Stomach smooth muscle (tissue), 2 donors: Measurements from ENCODE around the gene AHNAK.
A peak's percentile ranks its signal among the peaks of the same experiment; 100 is the strongest.

Experiments used
- H3K27ac ChIP-seq: one replicate; pipeline ENCODE4 v1.7.0; 2013; ENCODE audit warnings: mild to moderate bottlenecking, low read length, inconsistent platforms
- H3K27me3 ChIP-seq, 2 donors: one replicate each; pipeline ENCODE4 v1.7.0; 2013; ENCODE audit warnings: low read length in 2 of 2; ENCODE audit not compliant: insufficient read depth in 2 of 2, control insufficient read depth in 1 of 2
- H3K36me3 ChIP-seq, 2 donors: one replicate each; pipeline ENCODE4 v1.7.0; 2013; ENCODE audit warnings: low read length in 2 of 2; ENCODE audit not compliant: control insufficient read depth in 2 of 2, insufficient read depth in 2 of 2
- H3K4me1 ChIP-seq: one replicate; pipeline ENCODE4 v1.7.0; 2013; ENCODE audit warnings: low read length; ENCODE audit not compliant: control insufficient read depth, insufficient read depth
- H3K4me3 ChIP-seq, 2 donors: one replicate each; pipeline ENCODE4 v1.7.0; 2013; ENCODE audit warnings: low read length in 2 of 2
- H3K9ac ChIP-seq, 2 donors: one replicate each; pipeline ENCODE4 v1.7.0; 2013; ENCODE audit warnings: low read length in 2 of 2, mild to moderate bottlenecking in 1 of 2
- H3K9me3 ChIP-seq, 2 donors: one replicate each; pipeline ENCODE4 v1.7.0; 2013; ENCODE audit warnings: low read length in 2 of 2; ENCODE audit not compliant: control insufficient read depth in 2 of 2
- donor health status: healthy.
- donor health status: Pancreatic carcinoma.

Gene AHNAK

DNA sequence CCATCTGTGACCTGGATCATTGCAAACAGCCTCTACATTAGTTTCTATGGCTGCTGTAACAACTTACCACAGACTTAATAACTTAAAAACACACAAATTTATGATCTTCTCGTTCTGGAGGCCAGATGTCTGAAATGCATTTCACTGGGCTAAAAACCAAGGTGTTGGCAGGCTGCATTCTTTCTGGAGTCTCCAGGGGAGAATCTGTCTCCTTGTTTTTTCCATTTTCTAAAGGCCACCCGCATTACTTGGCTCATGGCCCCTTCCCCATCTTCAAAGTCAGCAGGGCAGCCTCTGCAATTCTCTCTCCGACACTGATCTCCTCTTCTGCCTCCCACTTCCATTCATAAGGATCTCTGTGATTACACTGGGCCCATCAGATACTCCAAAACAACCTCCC lies 116.2 kb downstream of the AHNAK start:
- Histone ChIP-seq H3K9me3 (no peaks in the 10 kb centered on the region), H3K36me3 (no peaks in the 10 kb centered on the region), H3K27ac (no peak overlapping the region), H3K4me1 (peaks cover 34% of the 10 kb centered on the region), H3K4me3 (no peak overlapping the region), H3K9ac (no peak overlapping the region), H3K27me3 (no peaks in the 10 kb centered on the region)

DNA sequence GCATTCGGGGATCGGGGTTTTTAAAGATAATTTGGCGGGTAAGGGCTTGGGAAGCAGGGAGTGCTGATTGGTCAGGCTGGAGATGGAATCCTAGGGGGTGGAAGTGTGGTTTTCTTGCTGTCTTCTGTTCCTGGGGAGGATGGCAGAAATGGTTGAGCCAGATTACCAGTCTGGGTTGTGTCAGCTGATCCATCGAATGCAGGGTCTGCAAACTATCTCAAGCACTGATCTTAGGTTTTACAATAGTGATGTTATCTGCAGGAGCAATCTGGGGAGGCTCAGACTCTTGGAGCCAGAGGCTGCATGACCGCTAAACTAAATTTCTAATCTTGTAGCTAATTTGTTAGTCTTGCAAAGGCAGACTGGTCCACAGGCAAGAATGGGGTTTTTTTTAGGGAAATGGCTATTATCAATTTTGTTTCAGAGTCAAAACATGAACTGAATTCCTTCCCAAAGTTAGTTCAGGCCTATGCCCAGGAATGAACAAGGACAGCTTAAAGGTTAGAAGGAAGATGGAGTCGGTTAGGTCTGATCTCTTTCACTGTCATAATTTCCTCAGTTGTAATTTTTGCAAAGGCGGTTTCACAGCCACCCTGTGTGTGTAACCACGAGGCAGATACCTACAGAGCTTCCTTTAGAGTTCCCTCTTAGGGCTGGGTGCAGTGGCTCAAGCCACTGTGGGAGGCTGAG lies 117.6 kb downstream of the AHNAK start:
- H3K4me1 ChIP-seq, result peaks cover 30% of the 10 kb centered on the region
- H3K27ac ChIP-seq, result no peak overlapping the region

DNA sequence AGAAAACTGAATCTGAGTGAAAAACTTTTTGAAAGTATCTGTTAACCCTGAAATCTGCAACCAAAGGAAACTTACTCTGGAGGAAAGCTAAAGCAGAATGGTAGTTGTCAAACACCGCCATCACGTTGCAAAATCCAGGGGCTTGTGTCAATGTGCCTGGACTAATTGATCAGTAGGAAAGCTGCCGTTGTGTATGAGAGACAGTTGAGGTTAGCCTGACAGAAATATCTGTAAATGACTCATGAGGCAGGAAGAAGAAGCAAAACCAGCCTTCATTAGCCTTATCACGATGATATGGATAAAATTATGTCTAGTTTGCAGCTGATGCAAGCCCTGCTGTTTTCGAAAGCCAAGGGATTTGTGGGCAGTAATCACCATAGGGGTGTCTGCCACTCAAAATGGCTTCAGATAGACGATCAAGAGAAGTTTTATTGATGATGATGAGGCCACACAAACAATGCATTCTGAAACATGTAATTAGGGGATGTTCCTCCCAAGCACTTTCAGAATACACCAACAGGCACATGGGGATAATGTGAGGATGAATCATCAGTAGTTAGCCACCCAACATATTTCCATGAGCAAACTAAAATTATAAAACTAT lies 118.9 kb downstream of the AHNAK start:
- no peak overlapping the region for H3K27ac ChIP-seq
- peaks cover 19% of the 10 kb centered on the region for H3K4me1 ChIP-seq
- no peaks in the 10 kb centered on the region for H3K27me3 ChIP-seq
- no peak overlapping the region for H3K4me3 ChIP-seq
- H3K9me3 ChIP-seq, result no peaks in the 10 kb centered on the region
- H3K36me3 ChIP-seq, result no peaks in the 10 kb centered on the region
- no peak overlapping the region for H3K9ac ChIP-seq

More for the DNA sequence above, 117.6 kb downstream of the AHNAK start:
- Histone ChIP-seq H3K36me3 (no peaks in the 10 kb centered on the region), H3K9me3 (no peaks in the 10 kb centered on the region), H3K4me3 (no peak overlapping the region), H3K9ac (no peak overlapping the region), H3K27me3 (no peaks in the 10 kb centered on the region)

DNA sequence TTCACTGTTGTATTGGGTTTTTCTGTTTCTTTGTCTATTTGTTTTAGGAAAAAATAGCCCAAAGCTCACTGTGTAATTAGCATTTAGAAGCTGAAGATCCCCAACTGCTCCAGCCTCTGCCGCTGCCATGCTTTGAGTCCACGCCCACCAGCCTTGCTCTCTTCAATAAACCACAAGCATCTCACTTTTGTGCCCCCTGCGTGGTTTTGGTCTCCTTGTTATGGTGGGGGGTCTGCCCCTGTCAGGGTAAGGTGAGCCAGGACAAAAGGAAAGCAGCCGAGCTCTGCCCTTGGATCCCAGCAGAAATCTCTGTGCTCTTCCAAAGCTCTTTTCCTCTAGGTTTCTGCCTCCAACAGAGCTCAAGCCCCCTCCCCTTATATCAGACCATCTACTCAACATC lies 123.6 kb downstream of the AHNAK start:
- Histone ChIP-seq H3K9me3 (no peaks in the 10 kb centered on the region), H3K27me3 (no peaks in the 10 kb centered on the region), H3K4me3 (no peak overlapping the region), H3K27ac (no peak overlapping the region), H3K9ac (no peak overlapping the region), H3K4me1 (peaks cover 31% of the 10 kb centered on the region), H3K36me3 (no peaks in the 10 kb centered on the region)

DNA sequence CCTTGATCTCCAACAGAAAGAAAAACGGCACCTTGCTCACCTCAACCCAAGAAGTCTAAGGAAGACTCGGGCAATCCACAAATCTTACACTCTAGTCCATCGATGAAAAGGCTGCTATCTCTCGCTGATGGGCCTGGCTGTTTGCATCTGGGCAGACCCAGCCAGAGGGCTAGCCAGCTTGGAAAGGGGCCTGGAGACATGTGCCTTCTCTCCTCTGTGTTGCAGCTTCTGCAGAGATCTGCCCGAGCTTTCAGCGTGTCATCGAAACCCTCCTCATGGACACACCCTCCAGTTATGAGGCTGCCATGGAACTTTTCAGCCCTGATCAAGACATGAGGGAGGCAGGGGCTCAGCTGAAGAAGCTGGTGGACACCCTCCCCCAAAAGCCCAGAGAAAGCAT lies 124.6 kb downstream of the AHNAK start:
- Histone ChIP-seq H3K9me3 (no peaks in the 10 kb centered on the region), H3K9ac (no peak overlapping the region), H3K27me3 (no peaks in the 10 kb centered on the region), H3K36me3 (no peaks in the 10 kb centered on the region), H3K4me3 (no peak overlapping the region), H3K4me1 (peaks cover 34% of the 10 kb centered on the region), H3K27ac (no peak overlapping the region)

DNA sequence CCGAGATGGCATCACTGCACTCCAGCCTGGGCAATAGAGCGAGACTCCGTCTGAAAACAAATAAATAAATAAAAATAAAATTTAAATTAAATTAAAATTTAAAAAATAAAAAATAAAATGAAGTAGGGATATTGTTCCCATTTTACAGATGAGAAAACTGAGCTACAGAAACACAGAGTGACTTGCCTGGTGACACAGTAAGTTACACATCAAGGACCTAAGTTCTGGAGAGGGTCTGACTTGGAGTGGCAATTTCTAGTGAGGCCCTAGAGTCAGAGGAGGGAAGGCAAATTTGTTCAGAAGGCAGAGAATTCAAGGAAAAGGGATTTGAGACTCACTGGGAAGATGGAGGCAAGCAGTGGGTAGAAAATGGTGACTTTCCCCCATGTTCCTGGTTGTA lies 125.7 kb downstream of the AHNAK start:
- Histone ChIP-seq H3K9ac (no peak overlapping the region), H3K4me3 (no peak overlapping the region), H3K27me3 (no peaks in the 10 kb centered on the region), H3K27ac (no peak overlapping the region), H3K9me3 (no peaks in the 10 kb centered on the region), H3K4me1 (peaks cover 34% of the 10 kb centered on the region), H3K36me3 (no peaks in the 10 kb centered on the region)

DNA sequence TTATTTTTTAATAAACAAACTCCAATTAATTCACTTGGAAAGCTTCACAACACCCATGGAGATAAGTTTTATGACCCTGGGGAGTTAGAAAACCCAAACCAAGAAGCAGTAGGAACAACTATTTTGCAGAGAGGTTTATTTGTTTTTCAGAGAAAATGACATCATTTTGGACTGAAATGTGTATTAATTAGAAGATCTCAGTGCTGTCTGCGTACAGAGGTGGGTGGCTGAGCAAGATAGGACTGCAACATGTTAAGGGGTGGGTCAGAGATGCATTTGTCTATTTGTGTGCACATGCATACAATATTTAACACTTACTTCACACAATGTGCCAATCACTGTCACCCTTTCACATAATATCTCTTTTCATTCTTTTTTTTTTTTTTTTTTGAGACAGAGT lies 126.7 kb downstream of the AHNAK start:
- peak overlapping the region; percentile 49 for H3K27ac ChIP-seq
- H3K4me1 ChIP-seq, result peaks cover 34% of the 10 kb centered on the region
- peak overlapping the region; percentile 13 to 29 for H3K9ac ChIP-seq
- H3K27me3 ChIP-seq, result no peaks in the 10 kb centered on the region
- no peaks in the 10 kb centered on the region for H3K36me3 ChIP-seq
- no peaks in the 10 kb centered on the region for H3K9me3 ChIP-seq
- H3K4me3 ChIP-seq, result no peak overlapping the region

DNA sequence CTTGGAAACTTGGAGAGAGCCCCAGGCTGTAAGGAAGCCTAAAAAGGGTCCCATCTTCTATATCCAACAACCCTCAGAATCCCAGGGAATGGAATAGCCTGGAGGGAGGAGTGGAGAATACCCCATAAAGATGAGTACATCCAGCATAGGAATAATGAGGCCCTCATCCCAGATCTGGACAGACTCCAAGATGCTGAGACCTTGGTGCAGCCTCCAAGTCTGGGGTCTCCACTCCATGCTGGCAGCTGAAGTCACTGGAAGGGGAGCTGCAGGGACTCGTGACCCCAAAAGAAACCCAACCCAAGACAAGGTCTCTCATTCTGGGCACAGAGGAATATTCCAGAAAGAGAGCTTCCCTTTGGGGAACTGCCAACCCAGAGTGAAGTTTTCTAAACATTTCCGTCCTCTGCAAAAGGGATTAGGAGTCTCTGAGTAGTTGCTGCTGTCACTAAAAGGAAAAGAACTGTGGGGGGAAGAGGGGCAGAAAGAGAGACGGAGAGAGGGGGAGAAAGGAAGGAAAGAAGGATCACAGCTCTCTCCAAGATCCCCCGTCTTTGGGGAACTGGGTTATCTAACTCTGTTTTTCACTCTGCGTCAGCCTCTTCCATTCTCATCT lies 127.2 kb downstream of the AHNAK start:
- H3K4me1 ChIP-seq, result peaks cover 32% of the 10 kb centered on the region
- H3K9ac ChIP-seq, result peak overlapping the region; percentile 13 to 29
- H3K36me3 ChIP-seq, result no peaks in the 10 kb centered on the region
- peak overlapping the region; percentile 49 for H3K27ac ChIP-seq
- H3K27me3 ChIP-seq, result no peaks in the 10 kb centered on the region
- peak overlapping the region in 1 of 2 donors; percentile 20 for H3K4me3 ChIP-seq
- H3K9me3 ChIP-seq, result no peaks in the 10 kb centered on the region

DNA sequence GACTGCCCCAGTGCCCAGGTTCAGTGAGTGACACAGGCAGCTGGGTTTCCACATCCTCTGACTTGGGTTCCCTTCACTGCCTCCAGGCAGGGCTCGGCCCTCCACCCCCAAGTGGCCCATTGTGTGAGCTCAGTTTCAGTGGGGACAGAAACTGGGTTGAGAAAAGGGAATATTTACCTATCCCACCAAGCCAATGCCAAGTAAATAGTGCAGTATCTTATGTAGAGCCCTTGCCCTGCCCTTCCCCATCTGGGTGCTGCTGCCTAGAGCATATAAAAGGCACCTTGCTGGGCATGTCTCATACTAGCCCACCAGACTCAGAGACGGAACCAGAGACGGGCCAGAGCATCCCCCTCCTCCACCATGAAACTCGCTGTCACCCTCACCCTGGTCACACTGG lies 127.9 kb downstream of the AHNAK start, which contains the start of gene SCGB1A1:
Gene SCGB1A1, plus strand, starts transcription at position 301 of the 400 bp plus-strand sequence. Its CDS starts 63 bp downstream, at position 364.
- Histone ChIP-seq H3K36me3 (no peaks in the 10 kb centered on the region), H3K27me3 (no peaks in the 10 kb centered on the region), H3K9ac (peak within 1 kb of the TSS; percentile 13 to 29), H3K4me3 (peak within 1 kb of the TSS in 1 of 2 donors; percentile 20), H3K9me3 (no peaks in the 10 kb centered on the region), H3K27ac (peak within 1 kb of the TSS; percentile 49), H3K4me1 (peaks cover 29% of the 10 kb centered on the region)

DNA sequence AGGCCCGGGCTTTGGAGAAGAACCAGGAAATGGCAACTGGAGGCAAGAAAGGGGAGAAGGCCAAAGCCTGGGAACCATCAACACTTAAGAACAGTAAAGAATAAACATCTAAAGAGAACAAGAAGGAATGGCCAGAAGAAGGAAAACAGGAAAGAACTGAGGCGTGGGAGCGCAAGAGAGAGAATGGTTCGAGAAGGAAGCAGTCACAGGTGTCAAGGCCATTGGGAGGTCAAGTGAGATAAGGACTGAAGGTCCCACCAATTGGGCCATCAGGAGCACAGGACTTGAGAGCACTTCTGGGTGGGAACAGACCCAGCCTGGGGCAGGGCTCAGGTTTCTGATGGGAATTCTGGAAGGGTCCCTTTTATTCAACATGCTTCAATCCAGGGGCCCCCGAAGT lies 128.5 kb downstream of the AHNAK start:
- no peak overlapping the region for H3K4me3 ChIP-seq

DNA sequence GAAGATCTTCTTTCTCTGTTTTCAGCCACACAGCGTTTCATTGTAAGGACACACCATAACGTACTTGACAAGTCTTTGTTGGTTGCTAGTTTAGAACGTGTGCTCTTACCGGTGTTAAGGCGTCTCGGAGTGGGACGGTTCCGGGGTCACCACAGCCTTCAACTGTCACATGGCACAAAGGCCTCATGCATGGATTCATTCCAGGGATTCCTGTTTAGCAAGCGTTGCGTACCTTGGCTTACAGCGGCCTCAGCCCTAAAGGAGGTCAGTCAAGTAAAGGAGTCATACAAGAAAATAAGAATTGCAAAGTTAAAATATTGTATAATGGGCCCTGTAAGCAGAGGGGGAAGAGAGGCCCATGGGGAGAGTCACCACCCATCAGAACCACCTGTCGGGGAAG lies 130.0 kb downstream of the AHNAK start:
- no peak overlapping the region for H3K4me3 ChIP-seq
- H3K9me3 ChIP-seq, result no peaks in the 10 kb centered on the region
- H3K36me3 ChIP-seq, result no peaks in the 10 kb centered on the region
- H3K4me1 ChIP-seq, result peaks cover 26% of the 10 kb centered on the region
- no peak overlapping the region for H3K9ac ChIP-seq
- H3K27me3 ChIP-seq, result no peaks in the 10 kb centered on the region
- H3K27ac ChIP-seq, result no peak overlapping the region

More for the DNA sequence above, 128.5 kb downstream of the AHNAK start:
- H3K36me3 ChIP-seq, result no peaks in the 10 kb centered on the region
- no peaks in the 10 kb centered on the region for H3K9me3 ChIP-seq
- no peak overlapping the region for H3K9ac ChIP-seq
- H3K27ac ChIP-seq, result peak overlapping the region; percentile 49
- H3K4me1 ChIP-seq, result peaks cover 32% of the 10 kb centered on the region
- no peaks in the 10 kb centered on the region for H3K27me3 ChIP-seq
